Coronary artery (tissue), 2 donors: ENCODE results near the gene CASP12.

ENCODE experiments used
- DNase-seq: peaks from one replicate; pipeline ENCODE4 v3.0.0-alpha.2; 2017; ENCODE audit warnings: low spot score
- H3K27ac ChIP-seq, 2 donors: fragments of 200-600 bp; sonication (generic); one replicate each; pipeline ENCODE4 v1.5.1; 2016 to 2019
- H3K4me3 ChIP-seq: fragments of 200-600 bp; sonication (generic); 2 replicates; pipeline ENCODE4 v1.5.1; 2016; ENCODE audit warnings: mild to moderate bottlenecking, moderate library complexity
- CTCF ChIP-seq: fragments of 200-600 bp; sonication (generic); IDR thresholded peaks from one replicate; pipeline ENCODE4 v1.5.1; 2019; ENCODE audit warnings: antibody characterized with exemption

The CASP12 gene

GRCh38 chr11:104876324-104876723 is 21.9 kb downstream of the CASP12 start:
- H3K4me3 ChIP-seq: no peak overlapping the region
- TF ChIP-seq CTCF: no peak
- H3K27ac ChIP-seq: no peak overlapping the region
- DNase-seq: no peak

GRCh38 chr11:104873252-104873651 is 25.0 kb downstream of the CASP12 start:
- TF ChIP-seq CTCF: no peak
- DNase-seq: no peak

GRCh38 chr11:104872393-104872792 is 25.9 kb downstream of the CASP12 start:
- Histone ChIP-seq H3K4me3 (no peak overlapping the region), H3K27ac (no peak overlapping the region)
- DNase-seq: no peak
- TF ChIP-seq CTCF: no peak

More at GRCh38 chr11:104873252-104873651, 25.0 kb downstream of the CASP12 start:
- H3K27ac ChIP-seq: no peak overlapping the region
- no peak overlapping the region for H3K4me3 ChIP-seq

- H3K4me3 ChIP-seq: no peak overlapping the region
- no peak for DNase-seq
- no peak overlapping the region for H3K27ac ChIP-seq
- no peak for TF ChIP-seq CTCF
These were observed 27.4 kb downstream of the CASP12 start for GRCh38 chr11:104870910-104871309.

GRCh38 chr11:104866815-104867214 is 31.4 kb downstream of the CASP12 start:
- no peak overlapping the region for H3K27ac ChIP-seq
- DNase-seq: no peak
- no peak overlapping the region for H3K4me3 ChIP-seq
- TF ChIP-seq CTCF: no peak

- no peak for TF ChIP-seq CTCF
- no peak for DNase-seq
- H3K4me3 ChIP-seq: no peak overlapping the region
- H3K27ac ChIP-seq: no peak overlapping the region
These were observed 39.1 kb downstream of the CASP12 start for GRCh38 chr11:104858882-104859775.

GRCh38 chr11:104856607-104857006 is 41.7 kb downstream of the CASP12 start:
- no peak overlapping the region for H3K4me3 ChIP-seq
- H3K27ac ChIP-seq: no peak overlapping the region
- no peak for TF ChIP-seq CTCF
- DNase-seq: no peak
